Cardiac muscle cell (in vitro differentiated cells and primary cell): ENCODE results near the gene CFAP74. TPM values are rescaled to one million over a fixed set of nuclear protein-coding genes. Genes with fewer than 3 reads are reported as not detected.
A peak's percentile ranks its signal among the peaks of the same experiment; 100 is the strongest.

Experiments used
- DNase-seq, 2 donors: peaks; one replicate each; pipeline versions ENCODE4 v3.0.0 to v3.0.0-alpha.2; 2010 to 2017; ENCODE audit warnings: low read depth in 1 of 2, low spot score in 1 of 2
- H3K27ac ChIP-seq: fragments of 200-600 bp; sonication (generic); 2 replicates; pipeline ENCODE4 v1.5.1; 2016
- H3K27me3 ChIP-seq: fragments of 200-600 bp; sonication (generic); 2 replicates; pipeline ENCODE4 v1.6.0; 2016; ENCODE audit warnings: control low read depth
- H3K36me3 ChIP-seq: fragments of 200-600 bp; sonication (generic); 2 replicates; pipeline ENCODE4 v1.5.1; 2016; ENCODE audit warnings: control low read depth
- H3K4me1 ChIP-seq: fragments of 200-600 bp; sonication (generic); 2 replicates; pipeline ENCODE4 v1.8.1; 2017; ENCODE audit warnings: low read depth, mild to moderate bottlenecking, mixed run types
- H3K4me3 ChIP-seq: fragments of 200-600 bp; sonication (generic); 2 replicates; pipeline ENCODE4 v1.5.1; 2016; ENCODE audit warnings: mild to moderate bottlenecking
- H3K9me3 ChIP-seq: fragments of 200-600 bp; sonication (generic); 2 replicates; pipeline ENCODE4 v1.5.1; 2017; ENCODE audit warnings: low read depth, mild to moderate bottlenecking, control low read depth
- CTCF ChIP-seq: IDR thresholded peaks from 2 replicates; pipeline ENCODE4 v1.5.1; 2012; ENCODE audit warnings: low read depth, mild to moderate bottlenecking, low read length
- polyA plus RNA-seq: library from polyadenylated mRNA; unstranded; fragments of >200 nt; fragmentation: Nextera tagmentation; extraction: Ambion mirVana; gene quantifications from 2 replicates; pipeline ENCODE4 v1.2.1, GENCODE V29; 2016
- total RNA-seq: library from RNA; depleted of rRNA; stranded (reverse); fragments of >200 nt; gene quantifications from 2 replicates; pipeline ENCODE4 v1.2.3, GENCODE V29; 2016

Gene CFAP74
- total and polyA plus RNA-seq, 2 experiments from 2014 or later = 0.63 to 1.7 TPM

DNA sequence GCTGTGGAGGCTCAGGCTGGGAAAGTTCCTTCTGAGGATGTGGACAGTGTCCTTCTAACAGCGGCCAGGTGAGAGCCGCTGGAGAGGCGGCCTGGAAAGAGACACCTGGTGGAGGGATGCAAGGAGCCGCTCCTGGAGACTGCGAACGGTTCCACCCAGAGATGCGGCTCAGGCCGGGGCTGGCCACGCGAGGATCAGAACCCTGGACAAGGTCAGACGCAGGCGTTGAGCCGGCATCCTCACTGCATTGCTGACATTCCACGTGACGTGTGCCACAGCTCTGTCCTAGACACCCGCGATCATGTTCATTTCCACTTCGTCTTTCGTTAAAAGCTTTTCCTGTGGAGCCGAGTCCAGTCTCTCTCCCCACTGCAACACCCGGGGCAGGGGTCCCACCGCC is 28.8 kb downstream of the CFAP74 start:
- TF ChIP-seq CTCF = no peak
- Histone ChIP-seq H3K4me1 (no peaks in the 10 kb centered on the region), H3K9me3 (no peaks in the 10 kb centered on the region), H3K27ac (no peak overlapping the region), H3K27me3 (no peaks in the 10 kb centered on the region), H3K4me3 (no peak overlapping the region), H3K36me3 (no peaks in the 10 kb centered on the region)
- peak in 1 of 2 donors; percentile 31 for DNase-seq

GRCh38 chr1:1973716-1974642 is 29.6 kb downstream of the CFAP74 start:
- Histone ChIP-seq H3K9me3 (no peaks in the 10 kb centered on the region), H3K4me1 (no peaks in the 10 kb centered on the region), H3K27ac (no peak overlapping the region), H3K4me3 (no peak overlapping the region), H3K36me3 (no peaks in the 10 kb centered on the region), H3K27me3 (no peaks in the 10 kb centered on the region)
- no peak for TF ChIP-seq CTCF
- no peak for DNase-seq

DNA sequence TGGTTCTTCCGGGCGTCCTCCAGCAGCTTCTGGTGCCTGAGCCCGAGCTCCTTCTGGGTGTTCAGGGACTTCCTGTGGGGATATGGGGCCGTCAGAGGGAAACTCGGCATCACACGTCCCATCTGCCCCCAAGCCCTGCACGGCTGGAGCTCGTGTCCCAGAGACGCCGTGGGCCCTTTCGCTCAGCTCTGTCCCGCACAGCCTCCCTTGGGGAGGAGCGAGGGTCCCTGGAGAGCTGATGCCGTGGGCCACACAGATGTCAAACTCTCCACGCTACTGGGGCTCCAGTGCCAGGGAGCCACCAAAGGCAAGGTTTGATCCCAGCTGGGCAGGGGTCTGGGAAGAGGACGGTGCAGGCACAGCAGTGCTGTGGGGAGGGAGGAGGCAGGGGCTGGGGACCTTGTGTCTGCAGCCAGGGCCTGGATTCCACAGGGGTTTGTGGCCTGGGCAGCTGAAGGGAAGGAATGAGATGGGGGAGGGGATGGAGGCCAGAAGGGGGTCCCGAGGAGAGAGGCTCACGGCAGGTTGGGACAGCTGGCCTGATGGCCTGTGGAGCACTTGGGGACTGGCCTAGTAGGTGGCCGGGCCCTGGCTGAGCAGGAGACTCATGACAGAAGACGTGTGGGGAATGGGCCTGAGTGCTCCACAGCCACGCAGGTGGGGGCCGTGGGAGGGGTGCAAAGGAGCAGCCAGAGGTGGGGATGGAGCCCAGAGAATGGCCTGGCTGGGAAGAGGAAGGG is 30.4 kb downstream of the CFAP74 start:
- H3K4me1 ChIP-seq = no peaks in the 10 kb centered on the region
- no peaks in the 10 kb centered on the region for H3K9me3 ChIP-seq
- no peak overlapping the region for H3K27ac ChIP-seq
- no peak overlapping the region for H3K4me3 ChIP-seq
- DNase-seq = no peak
- no peak for TF ChIP-seq CTCF
- H3K36me3 ChIP-seq = no peaks in the 10 kb centered on the region
- H3K27me3 ChIP-seq = no peaks in the 10 kb centered on the region

DNA sequence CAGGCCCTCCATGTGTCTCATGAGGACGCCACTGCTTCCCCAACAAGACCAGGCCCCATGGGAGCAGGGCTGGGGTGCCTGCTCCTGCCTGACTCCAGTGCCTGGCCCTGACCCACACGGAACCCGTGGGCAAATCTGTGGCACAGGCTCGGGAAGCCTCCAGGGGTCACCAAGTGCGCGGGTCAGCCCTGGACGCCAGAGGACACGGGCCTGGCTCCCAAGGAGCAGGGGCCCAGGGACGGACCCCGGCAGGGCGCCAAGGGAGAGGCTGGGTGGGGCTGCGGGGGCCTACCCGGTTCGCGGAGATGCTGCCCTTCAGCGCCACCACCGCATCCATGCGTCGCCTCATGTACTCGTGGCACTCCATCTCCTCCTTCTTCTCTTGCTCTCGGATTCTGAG is 31.9 kb downstream of the CFAP74 start:
- Histone ChIP-seq H3K9me3 (no peaks in the 10 kb centered on the region), H3K27ac (no peak overlapping the region), H3K36me3 (no peaks in the 10 kb centered on the region), H3K4me1 (no peaks in the 10 kb centered on the region), H3K27me3 (no peaks in the 10 kb centered on the region), H3K4me3 (no peak overlapping the region)
- DNase-seq = no peak
- TF ChIP-seq CTCF = no peak

DNA sequence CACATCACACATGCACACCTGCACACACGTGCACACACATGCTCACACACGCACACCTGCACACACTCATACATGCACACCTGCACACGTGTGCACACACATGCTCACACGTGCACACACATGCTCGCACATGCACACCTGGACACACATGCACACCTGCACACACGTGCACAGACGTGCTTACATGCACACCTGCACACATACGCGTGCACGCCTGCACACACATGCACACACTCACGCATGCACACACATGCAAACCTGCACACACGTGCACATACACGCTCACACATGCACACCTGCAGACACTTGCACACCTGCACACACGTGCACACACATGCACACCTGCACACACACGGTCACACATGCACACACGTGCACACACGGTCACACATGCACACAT is 32.6 kb downstream of the CFAP74 start:
- Histone ChIP-seq H3K4me3 (no peak overlapping the region), H3K27ac (no peak overlapping the region), H3K27me3 (no peaks in the 10 kb centered on the region), H3K36me3 (no peaks in the 10 kb centered on the region), H3K4me1 (no peaks in the 10 kb centered on the region), H3K9me3 (no peaks in the 10 kb centered on the region)
- no peak for DNase-seq
- no peak for TF ChIP-seq CTCF
